Upper lobe of left lung (tissue), 4 donors: ENCODE data around the gene THNSL1.

Experiments used
- CTCF ChIP-seq, 6 experiments: fragments of 450-650 bp in 4 of 6; fragments of 200-600 bp in 2 of 6; sonication (generic) in 2 of 6; IDR thresholded peaks; one replicate each; pipeline ENCODE4 v1.5.1; 2016 to 2019; ENCODE audit warnings: antibody characterized with exemption in 6 of 6
- EP300 ChIP-seq, 4 donors: sonication (generic); formaldehyde crosslinking; IDR thresholded peaks; one replicate each; pipeline ENCODE4 v1.5.1; 2017; ENCODE audit warnings: antibody characterized with exemption in 4 of 4, control low read depth in 2 of 4
- POLR2A ChIP-seq, 4 donors: fragments of 450-650 bp; IDR thresholded peaks; one replicate each; pipeline ENCODE4 v1.5.1; 2016 to 2017; ENCODE audit warnings: antibody characterized with exemption in 4 of 4, mild to moderate bottlenecking in 2 of 4
- POLR2AphosphoS5 ChIP-seq, 2 donors: sonication (generic); formaldehyde crosslinking; IDR thresholded peaks; one replicate each; pipeline ENCODE4 v1.5.1; 2017; ENCODE audit warnings: antibody characterized with exemption in 2 of 2

DNA sequence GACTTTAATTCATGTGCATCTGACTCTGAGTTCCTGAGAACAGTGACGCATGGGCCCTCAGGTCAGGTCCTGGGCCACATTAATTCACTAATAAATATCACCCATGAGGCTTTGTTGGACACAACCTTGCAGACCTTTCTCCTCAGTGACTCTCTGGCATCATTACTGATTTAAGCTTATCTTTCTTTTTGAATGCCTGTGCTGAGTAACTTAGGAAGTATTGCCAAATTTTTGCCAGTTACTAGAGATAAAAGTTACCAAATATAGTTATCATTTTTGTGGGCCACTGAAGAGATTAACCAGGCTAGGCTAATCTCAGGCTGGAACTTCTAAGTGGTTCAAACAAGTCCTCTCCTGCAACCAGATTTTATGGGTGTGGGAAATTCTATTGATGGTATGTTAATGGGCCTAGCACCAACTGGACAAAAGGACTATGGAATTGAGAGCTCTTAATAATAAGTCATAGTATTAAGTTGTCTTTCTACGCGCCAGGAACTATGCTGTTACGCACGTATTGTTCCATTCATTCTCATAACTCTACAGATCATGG lies 35.2 kb upstream of the THNSL1 start:
- TF ChIP-seq POLR2A (IDR thresholded peaks at IDR 0.05) (no peak), CTCF (IDR thresholded peaks at IDR 0.05) (no peak), POLR2AphosphoS5 (IDR thresholded peaks at IDR 0.05) (no peak), EP300 (IDR thresholded peaks at IDR 0.05) (no peak)
